Liver (tissue), 9 donors: Measurements from ENCODE around the gene NCAM1. TPM values are rescaled to one million over a fixed set of nuclear protein-coding genes. Genes with fewer than 3 reads are reported as not detected.

Source experiments
- DNase-seq: peaks from one replicate; pipeline ENCODE4 v3.0.0-alpha.2; 2017; ENCODE audit warnings: low spot score
- H3K27ac ChIP-seq, 2 donors: one replicate each; pipeline ENCODE4 v1.7.0; 2013; ENCODE audit warnings: inconsistent platforms in 2 of 2, low read length in 2 of 2, control low read depth in 1 of 2, low read depth in 1 of 2, mild to moderate bottlenecking in 1 of 2
- H3K27me3 ChIP-seq, 4 donors: one replicate each; pipeline versions ENCODE4 v1.6.1 to v1.7.0; 2013; ENCODE audit warnings: low read length in 3 of 4, inconsistent platforms in 1 of 4, mild to moderate bottlenecking in 1 of 4, moderate library complexity in 1 of 4; ENCODE audit not compliant: control insufficient read depth in 4 of 4, insufficient read depth in 4 of 4
- H3K36me3 ChIP-seq, 4 donors: one replicate each; pipeline versions ENCODE4 v1.6.1 to v1.7.0; 2013; ENCODE audit warnings: low read length in 3 of 4, mild to moderate bottlenecking in 3 of 4, low read depth in 1 of 4, moderate library complexity in 1 of 4; ENCODE audit not compliant: control insufficient read depth in 4 of 4, insufficient read depth in 3 of 4
- H3K4me1 ChIP-seq, 4 donors: one replicate each; pipeline versions ENCODE4 v1.6.1 to v1.7.0; 2013; ENCODE audit warnings: low read length in 3 of 4, mild to moderate bottlenecking in 3 of 4, moderate library complexity in 1 of 4; ENCODE audit not compliant: control insufficient read depth in 4 of 4, insufficient read depth in 4 of 4
- H3K4me3 ChIP-seq, 3 donors: one replicate each; pipeline versions ENCODE4 v1.6.1 to v1.7.0; 2013; ENCODE audit warnings: low read length in 3 of 3, control low read depth in 1 of 3, low read depth in 1 of 3, mild to moderate bottlenecking in 1 of 3
- H3K9ac ChIP-seq, 2 donors: one replicate each; pipeline ENCODE4 v1.7.0; 2013; ENCODE audit warnings: low read length in 2 of 2, mild to moderate bottlenecking in 2 of 2, moderate library complexity in 2 of 2, control low read depth in 1 of 2, low read depth in 1 of 2
- H3K9me3 ChIP-seq, 4 donors: one replicate each; pipeline versions ENCODE4 v1.6.1 to v1.7.0; 2013; ENCODE audit warnings: low read length in 3 of 4; ENCODE audit not compliant: control insufficient read depth in 4 of 4
- ATF3 ChIP-seq: IDR thresholded peaks from 2 replicates; pipeline ENCODE4 v1.6.1; 2016; ENCODE audit warnings: antibody characterized with exemption
- EGR1 ChIP-seq, 2 donors: IDR thresholded peaks; 2 replicates each; pipeline ENCODE4 v1.6.1; 2016 to 2018; ENCODE audit warnings: antibody characterized with exemption in 2 of 2, low read depth in 2 of 2
- FOXA1 ChIP-seq: IDR thresholded peaks from 2 replicates; pipeline ENCODE4 v1.6.1; 2016; ENCODE audit warnings: antibody characterized with exemption
- FOXA2 ChIP-seq: IDR thresholded peaks from 2 replicates; pipeline ENCODE4 v1.6.1; 2016; ENCODE audit warnings: antibody characterized with exemption
- GABPA ChIP-seq, 2 donors: IDR thresholded peaks in 1 of 2; conservative IDR thresholded peaks in 1 of 2; 2 replicates each; pipeline ENCODE4 v1.6.1; 2016; ENCODE audit warnings: antibody characterized with exemption in 2 of 2, mild to moderate bottlenecking in 1 of 2, moderate library complexity in 1 of 2
- HNF4A ChIP-seq, 2 donors: conservative IDR thresholded peaks; 2 replicates each; pipeline ENCODE4 v1.6.1; 2016; ENCODE audit warnings: antibody characterized with exemption in 2 of 2, mild to moderate bottlenecking in 2 of 2
- HNF4G ChIP-seq: IDR thresholded peaks from 2 replicates; pipeline ENCODE4 v1.6.1; 2016; ENCODE audit warnings: antibody characterized with exemption
- JUND ChIP-seq, 2 donors: IDR thresholded peaks; 2 replicates each; pipeline ENCODE4 v1.6.1; 2016; ENCODE audit warnings: antibody characterized with exemption in 2 of 2
- NR2F2 ChIP-seq: IDR thresholded peaks from 2 replicates; pipeline ENCODE4 v1.6.1; 2016; ENCODE audit warnings: antibody characterized with exemption
- RAD21 ChIP-seq, 2 donors: IDR thresholded peaks; 2 replicates each; pipeline ENCODE4 v1.6.1; 2016; ENCODE audit warnings: antibody characterized with exemption in 2 of 2, mild to moderate bottlenecking in 2 of 2
- SP1 ChIP-seq: IDR thresholded peaks from 2 replicates; pipeline ENCODE4 v1.6.1; 2018; ENCODE audit warnings: antibody characterized with exemption, mild to moderate bottlenecking
- TAF1 ChIP-seq: conservative IDR thresholded peaks from 2 replicates; pipeline ENCODE4 v1.6.1; 2016; ENCODE audit warnings: antibody characterized with exemption, mild to moderate bottlenecking
- YY1 ChIP-seq: IDR thresholded peaks from 2 replicates; pipeline ENCODE4 v1.6.1; 2016; ENCODE audit warnings: antibody characterized with exemption, mild to moderate bottlenecking
- WGBS: extraction: QIAGEN DNeasy Blood & Tissue Kit; methylation state at CpG from one replicate; pipeline ENCODE4 v1.1.7; 2013; 5-methylcytosine and 5-hydroxymethylcytosine counted together
- polyA plus RNA-seq, 2 donors: library from polyadenylated mRNA; stranded (reverse) in 1 of 2; unstranded in 1 of 2; fragments of 200-250 nt in 1 of 2; fragments of >200 nt in 1 of 2; fragmentation: Nextera tagmentation in 1 of 2; extraction: Ambion mirVana in 1 of 2; gene quantifications; one replicate each; pipeline versions ENCODE4 v1.2.1 to v1.2.3, GENCODE V29; 2013 to 2015
- total RNA-seq, 2 donors: library from RNA; depleted of rRNA; stranded (reverse); fragments of >200 nt; gene quantifications; one replicate each; pipeline ENCODE4 v1.2.3, GENCODE V29; 2014
- TF ChIP-seq, protein P1 (sequence below): IDR thresholded peaks from 2 replicates; pipeline ENCODE4 v1.6.1; 2016; ENCODE audit warnings: antibody characterized with exemption
- TF ChIP-seq, protein P2 (sequence below): fragments of 150-350 bp; IDR thresholded peaks from 2 replicates; pipeline ENCODE4 v1.5.1; 2017; ENCODE audit warnings: improper control_type of control experiment, low read depth, low read length; ENCODE audit not compliant: missing input control
- TF ChIP-seq, protein P3 (sequence below): IDR thresholded peaks from 2 replicates; pipeline ENCODE4 v1.6.1; 2016; ENCODE audit warnings: antibody characterized with exemption
- TF ChIP-seq, protein P4 (sequence below): IDR thresholded peaks from 2 replicates; pipeline ENCODE4 v1.6.1; 2016; ENCODE audit warnings: antibody characterized with exemption, mild to moderate bottlenecking
- donor health status: healthy.
- donor health status: healthy.
- donor health status: healthy.
- donor health status: healthy.
- donor health status: healthy.

NCAM1 gene
- total and polyA plus RNA-seq, 4 donors: 0.65 to 2.1 (median 0.88) TPM

DNA sequence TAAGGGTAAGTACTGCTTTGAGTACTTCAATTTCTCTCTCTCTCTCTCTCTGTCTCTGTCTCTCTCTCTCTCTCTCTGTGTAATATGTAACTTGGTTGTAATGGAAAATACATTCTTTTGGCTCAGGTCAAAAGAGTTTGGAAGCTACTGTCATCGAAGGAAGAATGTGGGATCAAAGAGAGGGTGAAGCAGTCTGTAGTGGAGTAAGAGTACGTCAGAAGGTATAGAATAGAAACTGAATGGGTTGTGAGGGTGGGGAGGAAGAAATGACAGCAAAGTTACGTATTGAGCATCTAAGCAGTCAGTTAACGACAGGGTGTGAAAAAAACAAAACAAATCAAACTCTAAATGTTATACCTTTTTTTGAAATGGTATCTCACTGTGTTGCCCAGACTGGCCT lies 10.0 kb downstream of the NCAM1 start:
- no peak for TF ChIP-seq JUND (IDR thresholded peaks at IDR 0.05)
- TF ChIP-seq TAF1: no peak
- no peak for TF ChIP-seq YY1
- TF ChIP-seq SP1: no peak
- TF ChIP-seq FOXA2: no peak
- no peak for TF ChIP-seq HNF4A (conservative IDR thresholded peaks at IDR 0.05)
- Histone ChIP-seq H3K9me3 (no peaks in the 10 kb centered on the region), H3K27me3 (peaks cover 0 to 11% (median 1%) of the 10 kb centered on the region in 4 donors), H3K4me1 (no peaks in the 10 kb centered on the region), H3K36me3 (no peaks in the 10 kb centered on the region), H3K4me3 (no peak overlapping the region), H3K27ac (no peak overlapping the region), H3K9ac (no peak overlapping the region)
- WGBS: 64% methylated on average over 4 of the region's 4 CpGs
- DNase-seq: no peak

- Histone ChIP-seq H3K9me3 (no peaks in the 10 kb centered on the region), H3K4me3 (no peak overlapping the region), H3K27me3 (peaks cover 0 to 7% (median 1%) of the 10 kb centered on the region in 4 donors), H3K27ac (no peak overlapping the region), H3K9ac (no peak overlapping the region), H3K36me3 (no peaks in the 10 kb centered on the region), H3K4me1 (no peaks in the 10 kb centered on the region)
- DNase-seq: no peak
- 81% methylated on average over 3 of the region's 3 CpGs for WGBS
- no peak for TF ChIP-seq YY1
- TF ChIP-seq NR2F2: no peak
- no peak for TF ChIP-seq ATF3
- no peak for TF ChIP-seq FOXA2
Measured at GRCh38 chr11:112971827-112972226, 10.6 kb downstream of the NCAM1 start.

DNA sequence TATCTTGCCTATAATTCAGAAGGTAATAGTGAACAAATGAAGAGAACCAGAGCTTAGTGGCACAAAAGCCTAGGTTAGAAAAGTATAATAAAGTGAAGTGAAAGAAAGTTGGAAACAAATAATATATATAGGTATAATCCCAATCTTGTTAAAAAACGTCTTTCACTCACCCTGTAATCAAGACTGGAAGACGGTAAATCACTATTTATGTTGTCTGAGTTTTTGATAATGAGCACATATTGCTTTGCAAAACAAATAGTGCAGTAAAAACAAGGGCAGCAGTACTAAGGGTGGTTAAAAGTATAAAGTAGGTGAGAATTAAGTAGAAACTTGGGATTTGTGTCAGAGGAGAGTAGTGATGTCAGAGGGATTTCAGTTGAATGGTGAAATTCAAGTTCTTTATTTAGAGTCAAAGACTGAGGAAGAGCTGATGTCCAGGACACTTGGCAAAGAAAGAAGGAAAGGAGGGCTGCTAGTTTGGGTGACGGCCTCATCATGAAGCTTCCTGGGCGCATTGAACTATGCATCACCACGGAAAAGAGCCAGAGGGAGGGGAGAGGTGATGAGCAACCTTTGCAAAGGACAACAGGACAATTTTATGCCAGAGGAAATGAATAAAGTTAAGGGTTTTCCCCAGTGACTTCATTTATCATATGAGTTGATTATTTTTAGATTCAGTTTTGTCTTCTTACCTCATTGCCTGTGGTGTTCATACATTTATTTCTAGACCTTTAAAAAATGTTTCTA lies 11.4 kb downstream of the NCAM1 start:
- no peaks in the 10 kb centered on the region for H3K36me3 ChIP-seq
- H3K27ac ChIP-seq: no peak overlapping the region
- no peaks in the 10 kb centered on the region for H3K4me1 ChIP-seq
- no peak overlapping the region for H3K4me3 ChIP-seq
- 57% methylated on average over 5 of the region's 5 CpGs for WGBS
- peaks cover 0 to 7% (median 1%) of the 10 kb centered on the region in 4 donors for H3K27me3 ChIP-seq
- H3K9me3 ChIP-seq: no peaks in the 10 kb centered on the region
- no peak for DNase-seq
- no peak overlapping the region for H3K9ac ChIP-seq
- TF ChIP-seq SP1: no peak
- no peak for TF ChIP-seq YY1
- no peak for TF ChIP-seq EGR1 (IDR thresholded peaks at IDR 0.05; ENCODE audit: low read depth in 2 of 2)
- TF ChIP-seq, protein P1, sequence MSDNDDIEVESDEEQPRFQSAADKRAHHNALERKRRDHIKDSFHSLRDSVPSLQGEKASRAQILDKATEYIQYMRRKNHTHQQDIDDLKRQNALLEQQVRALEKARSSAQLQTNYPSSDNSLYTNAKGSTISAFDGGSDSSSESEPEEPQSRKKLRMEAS: no peak
- no peak for TF ChIP-seq FOXA2
- TF ChIP-seq JUND (IDR thresholded peaks at IDR 0.05): no peak
- TF ChIP-seq, protein P2, sequence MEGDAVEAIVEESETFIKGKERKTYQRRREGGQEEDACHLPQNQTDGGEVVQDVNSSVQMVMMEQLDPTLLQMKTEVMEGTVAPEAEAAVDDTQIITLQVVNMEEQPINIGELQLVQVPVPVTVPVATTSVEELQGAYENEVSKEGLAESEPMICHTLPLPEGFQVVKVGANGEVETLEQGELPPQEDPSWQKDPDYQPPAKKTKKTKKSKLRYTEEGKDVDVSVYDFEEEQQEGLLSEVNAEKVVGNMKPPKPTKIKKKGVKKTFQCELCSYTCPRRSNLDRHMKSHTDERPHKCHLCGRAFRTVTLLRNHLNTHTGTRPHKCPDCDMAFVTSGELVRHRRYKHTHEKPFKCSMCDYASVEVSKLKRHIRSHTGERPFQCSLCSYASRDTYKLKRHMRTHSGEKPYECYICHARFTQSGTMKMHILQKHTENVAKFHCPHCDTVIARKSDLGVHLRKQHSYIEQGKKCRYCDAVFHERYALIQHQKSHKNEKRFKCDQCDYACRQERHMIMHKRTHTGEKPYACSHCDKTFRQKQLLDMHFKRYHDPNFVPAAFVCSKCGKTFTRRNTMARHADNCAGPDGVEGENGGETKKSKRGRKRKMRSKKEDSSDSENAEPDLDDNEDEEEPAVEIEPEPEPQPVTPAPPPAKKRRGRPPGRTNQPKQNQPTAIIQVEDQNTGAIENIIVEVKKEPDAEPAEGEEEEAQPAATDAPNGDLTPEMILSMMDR: no peak
- TF ChIP-seq GABPA (IDR thresholded peaks at IDR 0.05 in 1 of 2, conservative IDR thresholded peaks at IDR 0.05 in 1 of 2): no peak
- no peak for TF ChIP-seq HNF4A (conservative IDR thresholded peaks at IDR 0.05)
- no peak for TF ChIP-seq RAD21 (IDR thresholded peaks at IDR 0.05)
- TF ChIP-seq, protein P3, sequence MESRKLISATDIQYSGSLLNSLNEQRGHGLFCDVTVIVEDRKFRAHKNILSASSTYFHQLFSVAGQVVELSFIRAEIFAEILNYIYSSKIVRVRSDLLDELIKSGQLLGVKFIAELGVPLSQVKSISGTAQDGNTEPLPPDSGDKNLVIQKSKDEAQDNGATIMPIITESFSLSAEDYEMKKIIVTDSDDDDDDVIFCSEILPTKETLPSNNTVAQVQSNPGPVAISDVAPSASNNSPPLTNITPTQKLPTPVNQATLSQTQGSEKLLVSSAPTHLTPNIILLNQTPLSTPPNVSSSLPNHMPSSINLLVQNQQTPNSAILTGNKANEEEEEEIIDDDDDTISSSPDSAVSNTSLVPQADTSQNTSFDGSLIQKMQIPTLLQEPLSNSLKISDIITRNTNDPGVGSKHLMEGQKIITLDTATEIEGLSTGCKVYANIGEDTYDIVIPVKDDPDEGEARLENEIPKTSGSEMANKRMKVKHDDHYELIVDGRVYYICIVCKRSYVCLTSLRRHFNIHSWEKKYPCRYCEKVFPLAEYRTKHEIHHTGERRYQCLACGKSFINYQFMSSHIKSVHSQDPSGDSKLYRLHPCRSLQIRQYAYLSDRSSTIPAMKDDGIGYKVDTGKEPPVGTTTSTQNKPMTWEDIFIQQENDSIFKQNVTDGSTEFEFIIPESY: no peak
- TF ChIP-seq ATF3: no peak
- no peak for TF ChIP-seq FOXA1
- TF ChIP-seq, protein P4, sequence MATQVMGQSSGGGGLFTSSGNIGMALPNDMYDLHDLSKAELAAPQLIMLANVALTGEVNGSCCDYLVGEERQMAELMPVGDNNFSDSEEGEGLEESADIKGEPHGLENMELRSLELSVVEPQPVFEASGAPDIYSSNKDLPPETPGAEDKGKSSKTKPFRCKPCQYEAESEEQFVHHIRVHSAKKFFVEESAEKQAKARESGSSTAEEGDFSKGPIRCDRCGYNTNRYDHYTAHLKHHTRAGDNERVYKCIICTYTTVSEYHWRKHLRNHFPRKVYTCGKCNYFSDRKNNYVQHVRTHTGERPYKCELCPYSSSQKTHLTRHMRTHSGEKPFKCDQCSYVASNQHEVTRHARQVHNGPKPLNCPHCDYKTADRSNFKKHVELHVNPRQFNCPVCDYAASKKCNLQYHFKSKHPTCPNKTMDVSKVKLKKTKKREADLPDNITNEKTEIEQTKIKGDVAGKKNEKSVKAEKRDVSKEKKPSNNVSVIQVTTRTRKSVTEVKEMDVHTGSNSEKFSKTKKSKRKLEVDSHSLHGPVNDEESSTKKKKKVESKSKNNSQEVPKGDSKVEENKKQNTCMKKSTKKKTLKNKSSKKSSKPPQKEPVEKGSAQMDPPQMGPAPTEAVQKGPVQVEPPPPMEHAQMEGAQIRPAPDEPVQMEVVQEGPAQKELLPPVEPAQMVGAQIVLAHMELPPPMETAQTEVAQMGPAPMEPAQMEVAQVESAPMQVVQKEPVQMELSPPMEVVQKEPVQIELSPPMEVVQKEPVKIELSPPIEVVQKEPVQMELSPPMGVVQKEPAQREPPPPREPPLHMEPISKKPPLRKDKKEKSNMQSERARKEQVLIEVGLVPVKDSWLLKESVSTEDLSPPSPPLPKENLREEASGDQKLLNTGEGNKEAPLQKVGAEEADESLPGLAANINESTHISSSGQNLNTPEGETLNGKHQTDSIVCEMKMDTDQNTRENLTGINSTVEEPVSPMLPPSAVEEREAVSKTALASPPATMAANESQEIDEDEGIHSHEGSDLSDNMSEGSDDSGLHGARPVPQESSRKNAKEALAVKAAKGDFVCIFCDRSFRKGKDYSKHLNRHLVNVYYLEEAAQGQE: no peak
- no peak for TF ChIP-seq HNF4G
